Right lobe of liver (tissue), 4 donors: ENCODE data around the gene COX7A1.

Experiments used
- CTCF ChIP-seq, 4 donors: fragments of 200-600 bp in 3 of 4; fragments of 450-650 bp in 1 of 4; IDR thresholded peaks; one replicate each; pipeline versions ENCODE4 v1.5.1 to v1.8.0; 2016 to 2022; ENCODE audit warnings: antibody characterized with exemption in 4 of 4, mild to moderate bottlenecking in 2 of 4
- POLR2A ChIP-seq: fragments of 450-650 bp; IDR thresholded peaks from one replicate; pipeline ENCODE4 v1.6.1; 2017; ENCODE audit warnings: antibody characterized with exemption, mild to moderate bottlenecking
- donor health status: DM: no; HTN: no; CAD: no.
- donor health status: DM: no; HTN: no; CAD: no.
- donor health status: DM: no; HTN: yes; CAD: no.

GRCh38 chr19:36108684-36109083 lies 43.6 kb downstream of the COX7A1 start:
- TF ChIP-seq POLR2A: no peak
- TF ChIP-seq CTCF (IDR thresholded peaks at IDR 0.05): no peak
